Lower leg skin (tissue), 4 donors: Measurements from ENCODE around the gene CDON. TPM values are rescaled to one million over a fixed set of nuclear protein-coding genes. Genes with fewer than 3 reads are reported as not detected.

Experiments used
- DNase-seq, 2 donors: peaks; one replicate each; pipeline ENCODE4 v3.0.0-alpha.2; 2019; ENCODE audit warnings: low spot score in 2 of 2
- H3K4me3 ChIP-seq: fragments of 200-600 bp; sonication (generic); 2 replicates; pipeline ENCODE4 v1.5.1; 2017; ENCODE audit warnings: mild to moderate bottlenecking, low read depth; ENCODE audit not compliant: poor library complexity, severe bottlenecking
- CTCF ChIP-seq, 3 donors: fragments of 450-650 bp; IDR thresholded peaks; one replicate each; pipeline ENCODE4 v1.5.1; 2016; ENCODE audit warnings: antibody characterized with exemption in 3 of 3, mild to moderate bottlenecking in 3 of 3, moderate library complexity in 2 of 3
- POLR2A ChIP-seq, 2 donors: fragments of 450-650 bp; IDR thresholded peaks; one replicate each; pipeline ENCODE4 v1.6.1; 2016 to 2017; ENCODE audit warnings: antibody characterized with exemption in 2 of 2, mild to moderate bottlenecking in 1 of 2, moderate library complexity in 1 of 2
- WGBS, 2 donors: methylation state at CpG; one replicate each; pipeline ENCODE4 v1.1.5; 2018; 5-methylcytosine and 5-hydroxymethylcytosine counted together
- intact Hi-C: fragments of 100-400 bp; cut with DNase I; formaldehyde crosslinking; loops from one replicate; pipeline ENCODE4 v1.15.0; 2023; ENCODE audit warnings: low total_unique reads
- total RNA-seq, 4 donors: library from RNA; depleted of rRNA; stranded (reverse); fragments of >200 nt; gene quantifications; one replicate each; pipeline ENCODE4 v1.1.0, GENCODE V29; 2016

CDON gene
- total RNA-seq, 4 donors from 2014 or later = 12.3 to 21.0 (median 18.0) TPM

- 57 to 69% methylated on average over 6 of the region's 6 CpGs for WGBS, 2 donors
- intact Hi-C loops = no loop called here
- peak in 1 of 2 donors; percentile 70 for DNase-seq
- no peak for TF ChIP-seq CTCF (IDR thresholded peaks at IDR 0.05)
- no peak for TF ChIP-seq POLR2A (IDR thresholded peaks at IDR 0.05)
- H3K4me3 ChIP-seq = no peak overlapping the region
Measured at GRCh38 chr11:125925247-125925740, 137.4 kb downstream of the CDON start.

GRCh38 chr11:125924384-125925007, 138.2 kb downstream of the CDON start:
- DNase-seq = no peak
- H3K4me3 ChIP-seq = no peak overlapping the region
- intact Hi-C loops = loop anchor here (5.0 kb wide), 1 partner anchor 268 kb away; no protein-coding TSS in a partner anchor
- 85 to 92% methylated on average over 9 of the region's 9 CpGs for WGBS, 2 donors
- no peak for TF ChIP-seq POLR2A (IDR thresholded peaks at IDR 0.05)
- TF ChIP-seq CTCF (IDR thresholded peaks at IDR 0.05) = no peak

GRCh38 chr11:125923633-125924032, 139.0 kb downstream of the CDON start:
- intact Hi-C loops = loop anchor here (5.0 kb wide), 1 partner anchor 269 kb away; no protein-coding TSS in a partner anchor
- H3K4me3 ChIP-seq = no peak overlapping the region
- WGBS, 2 donors = 87 to 94% methylated on average over 8 of the region's 8 CpGs
- DNase-seq = peak in 1 of 2 donors; percentile 57
- TF ChIP-seq CTCF (IDR thresholded peaks at IDR 0.05) (no peak), POLR2A (IDR thresholded peaks at IDR 0.05) (no peak)

- DNase-seq = peak; percentile 70 to 88
- WGBS, 2 donors = 5 to 7% methylated on average over 8 of the region's 8 CpGs
- intact Hi-C loops = loop anchor here (5.0 kb wide), 1 partner anchor 269 kb away; no protein-coding TSS in a partner anchor
- H3K4me3 ChIP-seq = no peak overlapping the region
- TF ChIP-seq POLR2A (IDR thresholded peaks at IDR 0.05) = no peak
- TF ChIP-seq CTCF (IDR thresholded peaks at IDR 0.05) = peak in 1 of 3 donors; percentile 32
Measured at GRCh38 chr11:125923012-125923579, 139.6 kb downstream of the CDON start.

- WGBS, 2 donors = 81 to 87% methylated on average over 3 of the region's 3 CpGs
- intact Hi-C loops = loop anchor here (5.0 kb wide), 1 partner anchor 270 kb away; no protein-coding TSS in a partner anchor
- no peak for DNase-seq
- H3K4me3 ChIP-seq = no peak overlapping the region
- TF ChIP-seq POLR2A (IDR thresholded peaks at IDR 0.05) (no peak), CTCF (IDR thresholded peaks at IDR 0.05) (no peak)
Measured at GRCh38 chr11:125922156-125922555, 140.5 kb downstream of the CDON start.
